ENCODE results near the gene RSPO3.
"Not testable (repeated sequence)": the region's sequence is repeated elsewhere in the genome, so short reads cannot be mapped to it uniquely, and the experiment has no call there.

RSPO3 gene

DNA sequence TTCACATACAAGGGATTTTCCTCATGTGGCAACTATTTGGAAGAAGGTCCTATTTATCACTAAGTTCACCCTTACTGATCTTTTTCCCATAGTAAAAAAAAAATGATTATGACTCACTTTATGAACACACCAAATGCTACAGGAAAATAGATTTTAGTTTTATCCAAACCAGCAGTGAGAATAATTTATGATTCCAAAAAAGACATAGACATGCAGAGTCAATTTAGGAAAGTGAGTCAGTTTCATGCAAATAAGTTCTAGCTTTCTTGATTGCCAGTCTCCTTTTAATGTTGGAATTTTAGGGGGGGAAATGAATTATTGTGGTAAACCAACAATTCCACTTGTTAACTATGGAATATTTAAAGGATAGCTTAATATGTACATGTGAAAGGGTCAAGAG lies 84.2 kb downstream of the RSPO3 start:
- no peak for DNase-seq (ENCODE audit: low read depth in 2 of 2, low spot score in 1 of 2)

DNA sequence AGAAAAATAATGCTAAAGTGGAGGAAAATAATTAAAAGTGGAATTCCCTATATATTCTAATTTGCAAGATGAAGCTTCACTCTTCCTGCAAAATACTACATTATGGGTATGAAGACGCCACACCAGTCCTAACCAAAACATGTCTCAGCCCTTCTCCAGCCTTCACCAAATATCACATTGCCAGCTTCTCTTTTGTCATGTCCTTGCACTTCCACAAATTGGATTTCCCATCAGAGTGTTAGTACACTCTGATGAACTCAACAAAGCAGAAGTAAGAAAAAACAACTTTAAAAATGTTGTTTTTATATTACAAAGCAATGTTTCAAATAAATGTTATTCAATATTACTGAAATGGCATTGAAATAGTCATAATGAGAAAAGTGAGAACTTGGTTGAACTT lies 85.8 kb downstream of the RSPO3 start:
- no peak for DNase-seq (ENCODE audit: low read depth in 2 of 2, low spot score in 1 of 2)

DNA sequence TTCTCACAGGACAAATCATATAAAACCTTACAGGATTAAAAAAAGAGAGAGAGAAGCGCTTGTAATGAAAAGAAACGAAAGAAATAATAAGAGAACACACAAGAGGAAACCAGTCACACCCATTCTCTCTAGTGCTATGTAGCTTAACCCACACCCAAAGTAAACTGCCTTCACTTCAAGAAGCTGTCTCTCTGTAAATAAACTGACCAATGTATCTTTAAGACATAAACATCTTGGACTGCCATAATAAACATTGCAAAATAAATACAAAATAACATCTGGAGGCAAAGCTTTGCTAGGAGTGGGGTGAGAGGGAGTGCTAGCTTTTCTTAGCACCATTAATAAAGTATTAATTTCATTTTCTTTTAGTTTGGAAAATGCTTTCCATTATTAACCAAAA lies 86.6 kb downstream of the RSPO3 start:
- DNase-seq (ENCODE audit: low read depth in 2 of 2, low spot score in 1 of 2): no peak

DNA sequence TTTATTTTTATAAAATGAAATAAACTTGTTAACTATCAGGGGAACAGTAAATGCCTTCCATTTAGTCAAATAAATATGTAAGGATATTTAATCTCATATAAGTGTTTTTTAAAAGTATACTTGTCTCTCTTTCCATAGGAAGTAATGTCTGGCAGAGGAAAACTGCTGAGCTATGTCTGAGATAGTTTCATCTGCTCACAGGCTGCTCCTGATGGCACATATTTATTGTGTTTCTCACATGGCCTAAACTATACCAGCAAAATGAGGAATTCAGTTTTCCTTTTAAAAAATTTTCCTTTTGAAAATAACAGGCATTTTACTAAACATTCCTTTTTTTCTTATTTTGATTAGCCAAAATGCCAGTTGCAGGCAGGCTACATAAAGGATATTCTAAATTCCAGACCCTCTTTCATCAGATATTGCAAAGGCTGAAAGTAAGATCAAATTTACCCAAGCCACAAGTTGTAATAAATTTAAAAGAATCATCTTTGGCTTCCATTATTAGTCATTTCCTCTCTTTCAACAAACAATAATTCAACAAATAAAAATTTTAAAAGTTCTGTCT lies 88.1 kb downstream of the RSPO3 start:
- DNase-seq (ENCODE audit: low read depth in 2 of 2, low spot score in 1 of 2): no peak

DNA sequence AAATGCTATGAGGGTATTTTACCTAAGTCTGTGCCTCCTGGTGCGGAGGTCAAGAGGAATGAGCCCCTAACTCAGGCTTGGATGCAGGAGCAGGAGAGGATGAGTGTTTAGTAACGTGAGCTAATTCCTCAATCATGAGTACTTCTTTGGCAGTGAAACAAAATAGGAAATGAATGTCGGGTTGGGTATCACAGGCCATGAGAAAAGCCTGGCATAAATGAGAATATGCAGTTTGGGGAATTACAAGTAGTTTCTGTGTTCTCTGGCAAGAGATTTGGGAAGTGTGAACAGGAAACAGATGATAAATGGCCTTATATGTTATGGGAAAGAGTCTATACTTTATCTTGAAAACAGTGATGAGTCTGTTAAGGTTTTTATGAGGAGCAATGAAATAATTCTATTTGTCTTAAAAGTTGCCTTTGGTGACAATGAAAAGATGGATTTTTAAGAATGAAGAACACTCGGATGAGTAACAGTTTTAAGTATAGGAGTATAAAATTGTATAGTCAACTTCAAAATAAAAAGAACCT lies 89.2 kb downstream of the RSPO3 start:
- no peak for DNase-seq (ENCODE audit: low read depth in 2 of 2, low spot score in 1 of 2)

DNA sequence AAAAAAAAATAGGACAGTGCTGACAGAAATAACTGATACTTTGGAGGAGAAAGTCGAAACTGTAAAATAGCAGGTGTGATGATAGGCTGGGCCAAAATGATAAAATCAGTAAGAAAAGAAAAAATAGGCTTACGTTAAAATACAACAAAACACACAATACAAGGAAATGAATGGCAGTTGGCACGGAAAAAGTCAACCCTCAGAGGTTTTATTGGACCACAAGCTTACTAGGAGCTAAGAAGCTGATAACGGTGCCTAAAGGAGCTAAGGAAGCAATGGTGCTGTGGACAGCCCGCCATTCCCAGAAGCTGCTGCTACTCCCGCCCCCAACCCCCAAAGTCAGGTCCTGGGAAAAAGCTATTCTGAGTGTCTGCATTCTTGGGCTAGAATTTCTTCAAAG lies 92.3 kb downstream of the RSPO3 start:
- no peak for DNase-seq (ENCODE audit: low read depth in 2 of 2, low spot score in 1 of 2)

DNA sequence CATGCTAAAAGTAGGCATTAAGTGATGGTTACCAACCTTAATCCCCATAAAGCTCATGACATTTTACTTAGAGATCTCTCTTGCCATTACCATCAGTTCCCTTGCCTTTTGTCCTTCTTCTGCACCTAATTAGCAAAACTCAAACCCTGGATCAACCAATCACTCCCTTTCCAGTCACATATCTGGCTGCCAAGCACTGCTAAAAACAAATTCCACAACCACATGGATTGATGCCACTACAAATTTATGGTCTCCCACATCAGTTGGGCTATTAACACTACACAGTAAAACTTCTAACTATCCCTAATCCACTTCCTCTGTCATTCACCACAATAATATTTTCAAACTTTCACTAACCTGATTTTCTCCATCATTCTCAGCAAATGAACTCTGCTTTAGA lies 93.9 kb downstream of the RSPO3 start:
- no peak for DNase-seq (ENCODE audit: low read depth in 2 of 2, low spot score in 1 of 2)

DNA sequence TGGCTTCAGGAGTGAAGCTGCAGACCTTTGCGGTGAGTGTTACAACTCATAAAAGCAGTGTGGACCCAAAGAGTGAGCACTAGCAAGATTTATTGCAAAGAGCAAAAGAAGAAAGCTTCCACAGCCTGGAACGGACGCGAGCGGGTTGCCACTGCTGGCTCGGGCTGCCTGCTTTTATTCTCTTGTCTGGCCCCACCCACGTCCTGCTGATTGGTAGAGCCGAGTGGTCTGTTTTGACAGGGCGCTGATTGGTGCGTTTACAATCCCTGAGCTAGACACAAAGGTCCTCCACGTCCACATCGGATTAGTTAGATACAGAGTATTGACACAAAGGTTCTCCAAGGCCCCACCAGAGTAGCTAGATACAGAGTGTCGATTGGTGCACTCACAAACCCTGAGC lies 95.6 kb downstream of the RSPO3 start:
- not testable (repeated sequence) for DNase-seq (ENCODE audit: low read depth in 2 of 2, low spot score in 1 of 2)

DNA sequence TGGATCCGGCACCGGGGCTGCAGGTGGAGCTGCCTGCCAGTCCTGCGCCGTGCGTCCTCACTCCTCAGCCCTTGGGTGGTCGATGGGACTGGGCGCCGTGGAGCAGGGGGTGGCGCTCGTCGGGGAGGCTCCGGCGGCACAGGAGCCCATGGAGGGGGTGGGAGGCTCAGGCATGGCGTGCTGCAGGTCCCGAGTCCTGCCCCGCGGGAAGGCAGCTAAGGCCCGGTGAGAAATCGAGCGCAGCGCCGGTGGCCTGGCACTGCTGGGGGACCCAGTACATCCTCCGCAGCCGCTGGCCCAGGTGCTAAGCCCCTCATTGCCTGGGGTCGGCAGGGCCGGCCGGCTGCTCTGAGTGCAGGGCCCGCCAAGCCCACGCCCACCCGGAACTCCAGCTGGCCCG lies 96.1 kb downstream of the RSPO3 start:
- DNase-seq (ENCODE audit: low read depth in 2 of 2, low spot score in 1 of 2): not testable (repeated sequence)

DNA sequence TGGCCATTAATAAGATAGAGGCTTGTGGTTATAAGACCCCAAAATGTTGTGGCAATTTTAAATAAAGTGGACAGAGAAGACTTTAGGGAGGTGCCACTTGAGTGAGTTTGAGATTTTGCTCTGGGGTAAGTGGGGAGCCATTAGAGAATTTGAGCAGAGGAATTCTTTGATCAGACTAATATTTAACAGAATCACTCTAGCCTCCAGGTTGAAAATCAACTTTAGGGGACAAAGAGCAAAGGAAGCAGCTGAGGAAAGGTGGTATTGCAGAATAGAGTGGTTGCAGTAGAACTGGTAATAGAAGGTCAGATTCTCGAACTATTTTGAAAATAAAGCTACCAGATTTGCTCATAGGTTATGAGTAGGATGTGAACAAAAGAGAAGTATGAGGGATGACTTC lies 97.5 kb downstream of the RSPO3 start:
- DNase-seq (ENCODE audit: low read depth in 2 of 2, low spot score in 1 of 2): no peak

DNA sequence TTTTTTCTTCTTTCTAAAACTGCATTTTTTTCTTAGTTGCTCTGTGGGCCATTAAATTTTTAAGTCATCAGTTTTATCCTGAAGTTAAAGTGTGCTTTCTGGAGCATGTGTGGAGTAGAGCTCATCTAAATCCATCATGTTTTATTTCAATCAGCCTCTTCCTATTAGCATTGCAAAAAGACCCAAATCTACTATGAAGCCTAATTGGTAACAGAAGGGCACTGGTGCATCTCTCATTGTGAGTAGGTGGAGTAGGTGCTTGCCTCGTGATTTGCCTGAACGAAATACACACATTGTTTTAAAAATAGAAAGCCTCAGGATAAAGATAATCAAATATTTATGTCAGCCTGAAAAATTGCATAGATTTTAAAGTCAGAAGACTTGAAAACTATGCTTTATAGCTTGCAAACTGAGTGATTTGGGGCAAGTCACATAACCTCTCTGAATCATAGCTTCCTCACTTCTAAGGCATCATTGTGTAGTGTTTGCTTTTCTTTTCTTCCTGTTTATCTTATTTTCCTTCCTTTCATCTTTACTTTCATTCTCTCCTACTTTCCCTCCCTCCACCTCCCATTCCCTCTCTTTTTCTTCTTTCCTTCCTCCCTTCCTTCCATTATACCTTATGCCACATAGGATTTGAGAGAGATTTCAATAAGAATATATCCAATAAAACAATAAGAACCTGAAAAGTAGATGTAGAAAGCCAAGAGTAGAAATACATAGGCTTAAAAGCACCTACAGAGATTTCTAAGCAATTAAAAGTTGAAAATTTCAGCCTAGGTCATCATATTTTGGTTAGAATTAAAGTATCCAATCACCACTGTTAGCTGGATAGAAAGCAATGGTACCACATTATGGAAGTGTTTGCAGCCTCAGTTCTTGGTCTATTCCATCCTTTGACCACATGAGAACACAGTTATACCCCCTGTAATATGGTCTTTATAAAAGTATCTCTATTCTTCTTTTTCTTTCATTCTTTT lies 98.6 kb downstream of the RSPO3 start:
- no peak for DNase-seq (ENCODE audit: low read depth in 2 of 2, low spot score in 1 of 2)

DNA sequence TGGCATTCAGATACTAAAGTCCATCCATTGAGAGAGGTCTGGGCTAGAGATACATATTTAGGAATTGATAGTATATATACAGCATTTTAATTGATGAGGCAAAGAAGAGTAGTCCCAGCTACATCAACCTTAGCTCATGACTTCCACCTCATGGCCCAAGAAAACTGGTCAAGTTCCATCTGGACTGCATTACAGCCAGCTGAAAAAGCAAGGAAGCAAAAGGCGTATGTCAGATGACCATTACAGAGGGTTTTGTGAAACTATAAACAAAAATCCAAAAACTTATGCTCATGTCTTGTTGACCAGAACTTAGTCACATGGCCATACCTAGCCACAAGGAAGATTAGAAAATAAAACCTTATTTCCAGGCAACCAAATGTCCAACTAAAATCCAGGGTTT lies 101.4 kb downstream of the RSPO3 start:
- no peak for DNase-seq (ENCODE audit: low read depth in 2 of 2, low spot score in 1 of 2)

DNA sequence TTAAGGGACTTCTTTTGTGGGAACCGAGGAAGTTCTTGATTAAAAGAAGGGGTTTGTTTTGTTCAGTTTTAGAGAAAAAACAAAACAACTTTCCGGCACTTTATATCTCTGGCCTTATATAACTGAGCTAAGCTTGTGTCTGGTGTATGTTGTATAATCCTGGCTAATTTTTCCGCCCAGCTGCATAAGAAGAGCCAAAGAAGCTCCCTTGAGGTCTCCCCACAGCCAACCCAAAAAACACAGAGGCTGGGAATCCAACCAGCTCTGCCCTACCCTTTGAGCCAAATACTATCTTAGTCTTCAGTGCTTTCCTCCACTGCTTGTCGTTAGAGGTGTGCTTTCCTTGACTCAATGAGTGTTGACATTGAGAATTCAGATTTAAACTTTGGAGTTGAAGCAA lies 102.7 kb downstream of the RSPO3 start:
- DNase-seq (ENCODE audit: low read depth in 2 of 2, low spot score in 1 of 2): no peak

DNA sequence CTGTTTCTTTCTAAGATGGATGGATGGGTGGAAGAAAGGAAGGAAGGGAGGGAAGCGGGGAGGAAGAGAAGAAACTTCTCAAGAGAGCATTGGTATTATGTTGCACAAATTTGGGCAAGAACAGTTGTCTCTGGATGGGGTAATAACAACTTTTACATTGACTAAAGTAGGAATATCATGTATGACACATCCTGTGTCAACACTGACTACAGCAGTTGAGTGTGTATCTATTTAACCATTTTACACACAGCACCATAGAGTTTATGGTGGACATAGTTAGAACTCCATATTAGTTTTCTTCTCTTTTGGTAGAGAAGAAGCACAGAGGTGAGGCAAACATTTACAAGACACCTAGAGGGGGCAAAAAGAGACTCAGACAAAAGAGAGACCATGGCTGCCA lies 103.9 kb downstream of the RSPO3 start:
- no peak for DNase-seq (ENCODE audit: low read depth in 2 of 2, low spot score in 1 of 2)

DNA sequence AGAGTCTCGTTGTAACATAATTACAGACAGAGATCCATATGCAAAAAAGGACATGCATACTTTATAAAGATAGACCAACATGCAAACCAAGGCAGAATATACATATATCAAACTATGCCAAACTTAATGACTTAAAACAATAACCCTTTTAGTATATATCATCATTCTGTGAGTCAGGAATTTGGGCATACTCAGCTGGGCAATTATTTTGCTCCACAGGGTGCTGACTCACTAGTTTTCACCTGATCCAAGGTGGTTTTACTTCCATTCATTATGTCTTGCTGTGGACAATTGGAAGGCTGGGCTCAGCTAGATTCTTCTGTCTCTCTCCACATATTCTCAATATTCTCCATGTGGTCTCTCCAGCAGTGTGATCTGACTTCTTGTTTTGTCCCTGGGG lies 107.0 kb downstream of the RSPO3 start:
- no peak for DNase-seq (ENCODE audit: low read depth in 2 of 2, low spot score in 1 of 2)

DNA sequence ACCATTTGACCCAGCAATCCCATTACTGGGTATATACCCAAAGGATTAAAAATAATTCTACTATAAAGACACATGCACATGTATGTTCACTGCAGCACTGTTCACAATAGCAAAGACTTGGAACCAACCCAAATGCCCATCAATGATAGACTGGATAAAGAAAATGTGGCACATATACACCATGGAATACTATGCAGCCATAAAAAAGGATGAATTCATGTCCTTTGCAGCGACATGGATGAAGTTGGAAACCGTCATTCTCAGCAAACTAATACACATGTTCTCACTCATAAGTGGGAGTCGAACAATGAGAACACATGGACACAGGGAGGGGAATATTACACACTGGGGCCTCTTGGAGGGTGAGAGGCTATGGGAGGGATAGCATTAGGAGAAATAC lies 115.3 kb downstream of the RSPO3 start:
- DNase-seq (ENCODE audit: low read depth in 2 of 2, low spot score in 1 of 2): not testable (repeated sequence)

DNA sequence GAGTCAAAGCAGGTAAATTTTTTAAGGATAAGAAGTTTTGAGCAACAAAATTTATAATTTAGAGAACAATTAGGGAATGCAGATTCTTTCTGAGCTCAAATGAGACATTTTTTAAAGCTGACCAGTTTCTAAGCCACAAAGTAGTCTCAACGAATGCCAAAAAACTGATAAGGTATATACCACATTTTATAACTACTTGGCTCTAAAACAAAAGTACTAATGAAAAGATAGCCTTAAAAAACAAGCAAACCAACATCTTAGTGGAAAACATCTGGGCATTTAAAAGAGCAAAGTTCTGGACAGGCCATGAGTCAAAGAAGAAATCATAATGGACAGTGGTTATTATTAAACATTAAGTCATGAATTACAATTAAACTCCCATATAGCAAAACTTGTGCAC lies 125.0 kb downstream of the RSPO3 start:
- no peak for DNase-seq (ENCODE audit: low read depth in 2 of 2, low spot score in 1 of 2)
